NOMO-1 treated with DMSO at 0.1 percent for 48 hours (cell line): ENCODE data around the gene C18orf63.

Experiments
- DNase-seq: peaks from one replicate; lab custom pipeline; 2025; ENCODE audit not compliant: unreplicated experiment; lab: John Stamatoyannopoulos, UW

Gene C18orf63

GRCh38 chr18:74375999-74376398 is 60.4 kb downstream of the C18orf63 start:
- DNase-seq = no peak

GRCh38 chr18:74376523-74376922 is 60.9 kb downstream of the C18orf63 start:
- DNase-seq = no peak

- DNase-seq = peak; percentile 63
Measured at GRCh38 chr18:74377776-74378175, 62.1 kb downstream of the C18orf63 start.

GRCh38 chr18:74378179-74378682 is 62.6 kb downstream of the C18orf63 start:
- peak; percentile 85 for DNase-seq

- DNase-seq = no peak
Measured at GRCh38 chr18:74380916-74381315, 65.3 kb downstream of the C18orf63 start.

GRCh38 chr18:74381621-74382295 is 66.1 kb downstream of the C18orf63 start:
- DNase-seq = no peak

- no peak for DNase-seq
Measured at GRCh38 chr18:74382481-74383017, 66.9 kb downstream of the C18orf63 start.

GRCh38 chr18:74387383-74387782 is 71.7 kb downstream of the C18orf63 start:
- DNase-seq = no peak

- no peak for DNase-seq
Measured at GRCh38 chr18:74388227-74388626, 72.6 kb downstream of the C18orf63 start.

GRCh38 chr18:74389171-74389927 is 73.7 kb downstream of the C18orf63 start:
- DNase-seq = no peak

- DNase-seq = peak; percentile 78
Measured at GRCh38 chr18:74389991-74390390, 74.4 kb downstream of the C18orf63 start.

- DNase-seq = peak; percentile 72
Measured at GRCh38 chr18:74390900-74391299, 75.3 kb downstream of the C18orf63 start.

- DNase-seq = no peak
Measured at GRCh38 chr18:74392323-74392722, 76.7 kb downstream of the C18orf63 start.

GRCh38 chr18:74395006-74395405 is 79.4 kb downstream of the C18orf63 start:
- no peak for DNase-seq

GRCh38 chr18:74395648-74396154 is 80.1 kb downstream of the C18orf63 start:
- DNase-seq = no peak

- peak; percentile 60 for DNase-seq
Measured at GRCh38 chr18:74396171-74397169, 80.8 kb downstream of the C18orf63 start.

- DNase-seq = no peak
Measured at GRCh38 chr18:74397572-74397971, 81.9 kb downstream of the C18orf63 start.

GRCh38 chr18:74399091-74399887 is 83.7 kb downstream of the C18orf63 start:
- peak; percentile 41 for DNase-seq

- DNase-seq = no peak
Measured at GRCh38 chr18:74400813-74401212, 85.2 kb downstream of the C18orf63 start.
